ENCODE measurements around the gene TMEM156.
A peak's percentile ranks its signal among the peaks of the same experiment; 100 is the strongest.
"Not testable (repeated sequence)": the region's sequence is repeated elsewhere in the genome, so short reads cannot be mapped to it uniquely, and the experiment has no call there.

The TMEM156 gene

DNA sequence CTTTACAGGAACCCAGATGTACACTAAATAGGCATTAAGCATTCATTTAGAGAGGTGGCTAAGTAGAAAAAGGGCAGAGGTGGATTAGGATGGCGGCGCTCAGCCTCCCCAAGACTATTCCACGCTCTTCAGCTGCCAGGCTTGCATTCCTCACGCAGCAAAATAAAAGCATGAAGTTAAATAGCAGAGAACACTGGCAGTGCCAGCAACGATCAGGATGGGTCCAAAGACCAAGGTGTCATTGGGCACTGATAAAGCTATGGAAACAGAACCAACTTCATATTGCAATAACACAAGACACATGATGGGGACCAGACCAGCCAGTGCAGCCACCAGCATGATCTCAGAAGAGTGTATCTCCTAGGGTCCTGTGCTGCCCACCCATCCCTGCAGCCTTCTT, 42.0 kb downstream of the TMEM156 start:
- Histone ChIP-seq H2AK5ac (ENCODE audit: low read length) (no peak overlapping the region), H3K23ac (ENCODE audit: low read length) (no peak overlapping the region), H3K18ac (ENCODE audit: low read length) (no peak overlapping the region), H3K4ac (ENCODE audit: low read depth, low read length) (no peak overlapping the region), H3K79me2 (ENCODE audit: control insufficient read depth, insufficient read depth, low read length, poor library complexity) (no peaks in the 10 kb centered on the region), H4K91ac (ENCODE audit: low read depth, low read length) (no peak overlapping the region), H2BK12ac (ENCODE audit: low read length) (no peak overlapping the region), H4K8ac (ENCODE audit: low read depth, low read length) (no peak overlapping the region), H3K4me3 (ENCODE audit: low read depth, low read length) (no peak overlapping the region), H3K27ac (ENCODE audit: low read depth, low read length) (no peak overlapping the region), H3K27me3 (ENCODE audit: insufficient read depth, low read length) (no peaks in the 10 kb centered on the region), H3K79me1 (ENCODE audit: low read length) (no peaks in the 10 kb centered on the region), H2BK5ac (ENCODE audit: low read depth, low read length, poor library complexity) (no peak overlapping the region), H3K4me2 (ENCODE audit: low read length) (no peak overlapping the region), H3K36me3 (ENCODE audit: control insufficient read depth in 1 of 2, insufficient read depth in 2 of 2, low read length in 2 of 2) (no peaks in the 10 kb centered on the region), H2AFZ (ENCODE audit: insufficient read depth, low read length, poor library complexity) (no peak overlapping the region), H3K9me3 (ENCODE audit: insufficient read depth, low read depth, low read length) (no peaks in the 10 kb centered on the region), H4K12ac (ENCODE audit: low read depth, low read length) (no peak overlapping the region), H2BK120ac (ENCODE audit: insufficient read depth, low read length, poor library complexity) (no peak overlapping the region), H3K9ac (ENCODE audit: low read length) (no peak overlapping the region), H3K4me1 (ENCODE audit: control insufficient read depth in 1 of 2, insufficient read depth in 2 of 2, low read length in 2 of 2) (peaks cover 0 to 2% of the 10 kb centered on the region in 2 experiments), H3K14ac (ENCODE audit: low read length) (no peak overlapping the region)
- WGBS (ENCODE audit: extremely low coverage, insufficient coverage, insufficient read length), result no CpG with 5 or more reads among the region's 5 CpGs
- no peak for DNase-seq

DNA sequence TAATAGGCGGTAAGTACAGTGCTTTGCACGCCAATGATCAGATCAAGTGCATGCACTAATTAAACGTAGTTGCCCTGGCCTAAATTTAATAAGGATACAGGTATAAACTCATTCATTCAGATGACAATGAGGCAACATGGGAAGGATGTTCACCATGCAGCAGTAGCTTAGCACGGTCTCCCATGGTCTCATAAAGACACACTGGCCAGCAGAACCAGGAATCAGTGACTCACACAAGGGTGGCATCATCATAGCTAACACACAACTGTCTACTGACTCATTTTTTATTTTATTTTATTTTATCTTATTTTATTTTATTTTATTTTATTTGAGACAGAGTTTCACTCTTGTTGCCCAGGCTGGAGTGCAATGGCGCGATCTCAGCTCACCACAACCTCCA, 42.7 kb downstream of the TMEM156 start:
- Histone ChIP-seq H3K9me3 (ENCODE audit: insufficient read depth, low read depth, low read length) (no peaks in the 10 kb centered on the region), H4K8ac (ENCODE audit: low read depth, low read length) (no peak overlapping the region), H3K18ac (ENCODE audit: low read length) (no peak overlapping the region), H3K14ac (ENCODE audit: low read length) (no peak overlapping the region), H3K36me3 (ENCODE audit: control insufficient read depth in 1 of 2, insufficient read depth in 2 of 2, low read length in 2 of 2) (no peaks in the 10 kb centered on the region), H2AFZ (ENCODE audit: insufficient read depth, low read length, poor library complexity) (no peak overlapping the region), H2BK120ac (ENCODE audit: insufficient read depth, low read length, poor library complexity) (no peak overlapping the region), H3K4me2 (ENCODE audit: low read length) (no peak overlapping the region), H4K12ac (ENCODE audit: low read depth, low read length) (no peak overlapping the region), H3K27me3 (ENCODE audit: insufficient read depth, low read length) (no peaks in the 10 kb centered on the region), H3K23ac (ENCODE audit: low read length) (no peak overlapping the region), H3K27ac (ENCODE audit: low read depth, low read length) (no peak overlapping the region), H2AK5ac (ENCODE audit: low read length) (no peak overlapping the region), H3K4ac (ENCODE audit: low read depth, low read length) (no peak overlapping the region), H3K79me2 (ENCODE audit: control insufficient read depth, insufficient read depth, low read length, poor library complexity) (no peaks in the 10 kb centered on the region), H2BK5ac (ENCODE audit: low read depth, low read length, poor library complexity) (no peak overlapping the region), H2BK12ac (ENCODE audit: low read length) (no peak overlapping the region), H3K4me3 (ENCODE audit: low read depth, low read length) (no peak overlapping the region), H3K79me1 (ENCODE audit: low read length) (no peaks in the 10 kb centered on the region), H4K91ac (ENCODE audit: low read depth, low read length) (no peak overlapping the region), H3K9ac (ENCODE audit: low read length) (no peak overlapping the region), H3K4me1 (ENCODE audit: control insufficient read depth in 1 of 2, insufficient read depth in 2 of 2, low read length in 2 of 2) (peaks cover 0 to 2% of the 10 kb centered on the region in 2 experiments)
- DNase-seq, result no peak
- no CpG with 5 or more reads among the region's 6 CpGs for WGBS (ENCODE audit: extremely low coverage, insufficient coverage, insufficient read length)

DNA sequence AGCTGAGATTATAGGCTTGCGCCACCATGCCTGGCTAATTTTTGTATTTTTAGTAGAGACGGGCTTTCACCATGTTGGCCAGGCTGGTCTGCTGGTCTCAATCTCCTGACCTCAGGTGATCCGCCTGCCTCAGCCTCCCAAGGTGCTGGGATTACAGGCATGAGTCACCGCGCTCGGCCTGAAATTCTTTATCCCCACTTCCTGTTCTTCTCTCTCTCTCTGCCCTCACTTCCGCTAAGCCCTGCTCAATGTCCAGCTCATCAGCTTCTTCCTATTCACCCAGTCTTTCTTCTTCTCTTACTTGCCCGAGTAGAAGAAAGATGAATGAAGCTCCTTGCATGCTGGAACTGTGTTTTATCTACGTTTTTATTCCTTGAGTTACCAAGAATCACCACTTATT, 43.9 kb downstream of the TMEM156 start:
- not testable (repeated sequence) for H4K91ac ChIP-seq (ENCODE audit: low read depth, low read length); H2BK5ac ChIP-seq (ENCODE audit: low read depth, low read length, poor library complexity); H4K8ac ChIP-seq (ENCODE audit: low read depth, low read length)

DNA sequence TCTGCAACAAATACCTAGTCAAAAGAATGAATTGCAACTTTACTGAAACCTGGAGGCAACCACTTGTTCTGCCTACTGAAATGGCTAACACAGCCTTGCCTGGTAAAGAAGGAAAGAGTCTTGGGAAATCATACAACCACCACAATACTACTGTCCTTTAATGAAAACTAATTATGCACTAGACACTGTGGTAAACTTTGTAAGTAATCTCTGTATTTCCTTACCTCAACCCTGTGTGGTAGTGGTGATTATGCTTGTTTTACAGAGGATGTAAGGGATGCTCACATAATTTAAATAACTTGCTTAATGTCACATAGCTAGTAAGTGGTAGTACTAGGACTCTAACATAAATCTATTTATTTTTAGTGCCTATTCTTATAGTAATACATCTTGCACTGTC, 44.7 kb downstream of the TMEM156 start:
- no peaks in the 10 kb centered on the region for H3K36me3 ChIP-seq (ENCODE audit: control insufficient read depth in 1 of 2, insufficient read depth in 2 of 2, low read length in 2 of 2)
- no peak overlapping the region for H4K12ac ChIP-seq (ENCODE audit: low read depth, low read length)
- H3K27me3 ChIP-seq (ENCODE audit: insufficient read depth, low read length), result no peaks in the 10 kb centered on the region
- no peak overlapping the region for H3K14ac ChIP-seq (ENCODE audit: low read length)
- no peak for DNase-seq
- peaks cover 0 to 2% of the 10 kb centered on the region in 2 experiments for H3K4me1 ChIP-seq (ENCODE audit: control insufficient read depth in 1 of 2, insufficient read depth in 2 of 2, low read length in 2 of 2)
- no peak overlapping the region for H3K23ac ChIP-seq (ENCODE audit: low read length)
- no peaks in the 10 kb centered on the region for H3K79me1 ChIP-seq (ENCODE audit: low read length)
- no peak overlapping the region for H4K91ac ChIP-seq (ENCODE audit: low read depth, low read length)
- H3K9ac ChIP-seq (ENCODE audit: low read length), result no peak overlapping the region
- no peak overlapping the region for H2BK120ac ChIP-seq (ENCODE audit: insufficient read depth, low read length, poor library complexity)
- no peak overlapping the region for H3K27ac ChIP-seq (ENCODE audit: low read depth, low read length)
- H2BK12ac ChIP-seq (ENCODE audit: low read length), result no peak overlapping the region
- no peak overlapping the region for H3K18ac ChIP-seq (ENCODE audit: low read length)
- no peak overlapping the region for H4K8ac ChIP-seq (ENCODE audit: low read depth, low read length)
- no peak overlapping the region for H3K4ac ChIP-seq (ENCODE audit: low read depth, low read length)
- no peak overlapping the region for H2BK5ac ChIP-seq (ENCODE audit: low read depth, low read length, poor library complexity)
- H3K79me2 ChIP-seq (ENCODE audit: control insufficient read depth, insufficient read depth, low read length, poor library complexity), result no peaks in the 10 kb centered on the region
- no peak overlapping the region for H3K4me3 ChIP-seq (ENCODE audit: low read depth, low read length)
- H2AK5ac ChIP-seq (ENCODE audit: low read length), result no peak overlapping the region
- H2AFZ ChIP-seq (ENCODE audit: insufficient read depth, low read length, poor library complexity), result no peak overlapping the region
- no peak overlapping the region for H3K4me2 ChIP-seq (ENCODE audit: low read length)
- no peaks in the 10 kb centered on the region for H3K9me3 ChIP-seq (ENCODE audit: insufficient read depth, low read depth, low read length)

More for the DNA sequence above, 43.9 kb downstream of the TMEM156 start:
- not testable (repeated sequence) for H3K4me3 ChIP-seq (ENCODE audit: low read depth, low read length); H2BK120ac ChIP-seq (ENCODE audit: insufficient read depth, low read length, poor library complexity); H3K4me1 ChIP-seq (ENCODE audit: control insufficient read depth in 1 of 2, insufficient read depth in 2 of 2, low read length in 2 of 2); H3K9ac ChIP-seq (ENCODE audit: low read length); H3K23ac ChIP-seq (ENCODE audit: low read length); H3K36me3 ChIP-seq (ENCODE audit: control insufficient read depth in 1 of 2, insufficient read depth in 2 of 2, low read length in 2 of 2); H2AFZ ChIP-seq (ENCODE audit: insufficient read depth, low read length, poor library complexity); H4K12ac ChIP-seq (ENCODE audit: low read depth, low read length); H2BK12ac ChIP-seq (ENCODE audit: low read length); H3K14ac ChIP-seq (ENCODE audit: low read length); H3K9me3 ChIP-seq (ENCODE audit: insufficient read depth, low read depth, low read length); H3K4me2 ChIP-seq (ENCODE audit: low read length); H3K27ac ChIP-seq (ENCODE audit: low read depth, low read length); H3K18ac ChIP-seq (ENCODE audit: low read length); H3K79me2 ChIP-seq (ENCODE audit: control insufficient read depth, insufficient read depth, low read length, poor library complexity); H2AK5ac ChIP-seq (ENCODE audit: low read length); H3K27me3 ChIP-seq (ENCODE audit: insufficient read depth, low read length); H3K4ac ChIP-seq (ENCODE audit: low read depth, low read length); H3K79me1 ChIP-seq (ENCODE audit: low read length)
- DNase-seq, result peak; percentile 65 to 70
- no CpG with 5 or more reads among the region's 9 CpGs for WGBS (ENCODE audit: extremely low coverage, insufficient coverage, insufficient read length)

Measured in trophoblast cell (in vitro differentiated cells and primary cell).